Osteocyte (in vitro differentiated cells): ENCODE data around the gene CLDN14. TPM values are rescaled to one million over a fixed set of nuclear protein-coding genes. Genes with fewer than 3 reads are reported as not detected.

Experiments
- DNase-seq: peaks from one replicate; pipeline ENCODE4 v3.0.0; 2021; ENCODE audit warnings: mixed read lengths; ENCODE audit not compliant: unreplicated experiment; ENCODE audit errors: extremely low spot score
- H3K27ac Mint-ChIP-seq: one replicate; pipeline ENCODE4 v1.8.0; 2021; ENCODE audit warnings: mild to moderate bottlenecking, mixed read lengths; ENCODE audit not compliant: unreplicated experiment
- H3K27me3 Mint-ChIP-seq: one replicate; pipeline ENCODE4 v1.8.0; 2021; ENCODE audit warnings: mixed read lengths; ENCODE audit not compliant: unreplicated experiment
- H3K36me3 Mint-ChIP-seq: one replicate; pipeline ENCODE4 v1.8.0; 2021; ENCODE audit warnings: mixed read lengths; ENCODE audit not compliant: unreplicated experiment
- H3K4me1 Mint-ChIP-seq: one replicate; pipeline ENCODE4 v1.8.0; 2021; ENCODE audit warnings: mixed read lengths; ENCODE audit not compliant: unreplicated experiment
- H3K4me3 Mint-ChIP-seq: one replicate; pipeline ENCODE4 v1.8.0; 2021; ENCODE audit warnings: mild to moderate bottlenecking, moderate library complexity, mixed read lengths; ENCODE audit not compliant: unreplicated experiment
- H3K9me3 Mint-ChIP-seq: one replicate; pipeline ENCODE4 v1.8.0; 2021; ENCODE audit warnings: mixed read lengths; ENCODE audit not compliant: unreplicated experiment
- total RNA-seq: library from RNA; stranded (reverse); gene quantifications from 2 replicates; pipeline ENCODE4 v1.2.1, GENCODE V29; 2021
- TF ChIP-seq, protein P1 (sequence below): fragments of 200-600 bp; sonication (generic); IDR thresholded peaks from 2 replicates; pipeline ENCODE4 v1.5.0; 2021; ENCODE audit warnings: antibody characterized with exemption, mild to moderate bottlenecking, moderate library complexity

The CLDN14 gene
- total RNA-seq, 1 donor from 2014 or later: not detected

DNA sequence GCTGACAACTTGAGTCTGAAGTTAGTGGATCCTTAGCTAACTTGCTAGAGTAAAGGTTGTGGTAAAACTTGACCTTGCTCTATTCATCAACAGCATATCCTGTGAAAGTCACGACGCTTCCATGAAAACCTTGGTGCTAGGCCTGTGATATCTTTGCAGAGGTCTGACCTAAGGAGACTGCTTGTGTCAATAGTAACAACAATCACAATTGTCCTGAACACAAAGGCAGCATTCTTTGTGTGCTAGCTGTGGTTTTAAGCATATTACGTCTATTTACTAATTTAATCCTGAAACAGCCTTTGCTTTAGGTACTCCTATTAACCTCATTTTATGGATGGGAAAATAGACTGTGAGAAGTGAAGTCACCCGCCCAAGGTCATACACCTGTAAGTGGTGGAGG is 2.8 kb upstream of the CLDN14 start:
- Mint-ChIP-seq H3K27me3 (no peaks in the 10 kb centered on the region), H3K36me3 (no peaks in the 10 kb centered on the region), H3K4me1 (peaks cover 6% of the 10 kb centered on the region), H3K4me3 (no peak overlapping the region), H3K27ac (no peak overlapping the region), H3K9me3 (no peaks in the 10 kb centered on the region)
- TF ChIP-seq, protein P1, sequence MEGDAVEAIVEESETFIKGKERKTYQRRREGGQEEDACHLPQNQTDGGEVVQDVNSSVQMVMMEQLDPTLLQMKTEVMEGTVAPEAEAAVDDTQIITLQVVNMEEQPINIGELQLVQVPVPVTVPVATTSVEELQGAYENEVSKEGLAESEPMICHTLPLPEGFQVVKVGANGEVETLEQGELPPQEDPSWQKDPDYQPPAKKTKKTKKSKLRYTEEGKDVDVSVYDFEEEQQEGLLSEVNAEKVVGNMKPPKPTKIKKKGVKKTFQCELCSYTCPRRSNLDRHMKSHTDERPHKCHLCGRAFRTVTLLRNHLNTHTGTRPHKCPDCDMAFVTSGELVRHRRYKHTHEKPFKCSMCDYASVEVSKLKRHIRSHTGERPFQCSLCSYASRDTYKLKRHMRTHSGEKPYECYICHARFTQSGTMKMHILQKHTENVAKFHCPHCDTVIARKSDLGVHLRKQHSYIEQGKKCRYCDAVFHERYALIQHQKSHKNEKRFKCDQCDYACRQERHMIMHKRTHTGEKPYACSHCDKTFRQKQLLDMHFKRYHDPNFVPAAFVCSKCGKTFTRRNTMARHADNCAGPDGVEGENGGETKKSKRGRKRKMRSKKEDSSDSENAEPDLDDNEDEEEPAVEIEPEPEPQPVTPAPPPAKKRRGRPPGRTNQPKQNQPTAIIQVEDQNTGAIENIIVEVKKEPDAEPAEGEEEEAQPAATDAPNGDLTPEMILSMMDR: no peak
- DNase-seq: no peak

DNA sequence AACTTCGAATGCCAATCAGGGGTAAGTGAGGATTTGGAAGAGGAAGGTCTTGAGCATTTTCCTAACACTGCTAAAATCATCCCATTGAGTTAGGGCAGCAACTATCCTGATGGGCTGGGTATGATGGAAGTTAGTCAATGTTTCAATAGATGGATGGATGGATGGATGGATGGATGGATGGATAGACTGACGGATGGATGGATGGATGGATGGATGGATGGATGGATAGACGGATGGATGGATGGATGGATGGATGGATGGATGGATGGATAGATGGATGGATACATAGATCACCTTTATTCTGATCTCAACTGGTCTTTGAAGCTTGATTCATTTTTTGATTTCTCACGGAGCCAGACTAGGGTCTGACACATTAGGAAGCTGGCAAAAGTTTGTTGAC is 2.3 kb upstream of the CLDN14 start:
- H3K27me3 Mint-ChIP-seq: no peaks in the 10 kb centered on the region
- no peak for DNase-seq
- H3K4me1 Mint-ChIP-seq: peaks cover 6% of the 10 kb centered on the region
- no peaks in the 10 kb centered on the region for H3K36me3 Mint-ChIP-seq
- TF ChIP-seq, protein P1: no peak
- H3K4me3 Mint-ChIP-seq: no peak overlapping the region
- H3K27ac Mint-ChIP-seq: no peak overlapping the region
- no peaks in the 10 kb centered on the region for H3K9me3 Mint-ChIP-seq

DNA sequence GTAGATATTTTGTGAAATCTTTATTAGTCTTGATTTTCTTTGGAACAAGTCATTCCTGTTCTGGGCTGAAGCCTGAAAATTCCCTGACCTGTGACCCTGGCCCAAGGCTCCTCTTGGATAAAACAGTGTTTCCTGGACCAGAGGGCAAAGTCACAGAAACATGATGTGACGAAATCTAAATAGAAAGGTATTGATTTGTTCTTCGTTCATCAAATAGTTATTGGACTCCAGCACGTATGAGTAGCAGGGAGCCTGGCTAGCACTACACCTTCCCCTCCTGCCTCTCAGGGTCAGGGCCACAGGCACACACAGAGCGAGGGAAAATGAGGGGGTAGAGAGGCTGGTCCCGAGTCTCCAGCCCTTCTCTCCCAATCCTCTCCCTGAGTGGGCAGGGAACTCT is 1.7 kb upstream of the CLDN14 start:
- H3K4me1 Mint-ChIP-seq: peaks cover 6% of the 10 kb centered on the region
- TF ChIP-seq, protein P1: no peak
- H3K36me3 Mint-ChIP-seq: no peaks in the 10 kb centered on the region
- no peak overlapping the region for H3K27ac Mint-ChIP-seq
- H3K4me3 Mint-ChIP-seq: no peak overlapping the region
- no peak for DNase-seq
- no peaks in the 10 kb centered on the region for H3K27me3 Mint-ChIP-seq
- H3K9me3 Mint-ChIP-seq: no peaks in the 10 kb centered on the region

DNA sequence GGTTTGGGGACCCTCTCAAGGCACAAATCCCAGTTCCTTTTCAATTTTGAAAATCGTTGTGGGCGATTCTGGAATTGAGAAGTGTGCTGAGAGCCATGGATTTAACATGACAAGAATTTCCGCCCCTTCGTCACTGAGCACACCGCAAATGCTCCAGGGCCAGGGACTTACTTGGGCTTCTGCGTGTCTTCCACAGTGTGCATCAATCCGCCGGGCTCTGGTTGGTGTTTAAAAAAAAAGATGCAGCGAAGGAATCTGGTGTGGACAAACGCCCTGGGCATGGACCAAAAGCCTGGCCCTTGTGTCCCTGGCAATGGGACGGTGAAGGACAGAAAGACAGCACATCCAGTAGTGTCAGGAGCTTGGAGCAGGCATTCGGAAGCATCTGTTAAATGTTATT is 696 bp upstream of the CLDN14 start:
- no peaks in the 10 kb centered on the region for H3K9me3 Mint-ChIP-seq
- no peaks in the 10 kb centered on the region for H3K36me3 Mint-ChIP-seq
- DNase-seq: no peak
- no peak overlapping the region for H3K4me3 Mint-ChIP-seq
- no peaks in the 10 kb centered on the region for H3K27me3 Mint-ChIP-seq
- TF ChIP-seq, protein P1: no peak
- H3K27ac Mint-ChIP-seq: no peak overlapping the region
- peaks cover 6% of the 10 kb centered on the region for H3K4me1 Mint-ChIP-seq

DNA sequence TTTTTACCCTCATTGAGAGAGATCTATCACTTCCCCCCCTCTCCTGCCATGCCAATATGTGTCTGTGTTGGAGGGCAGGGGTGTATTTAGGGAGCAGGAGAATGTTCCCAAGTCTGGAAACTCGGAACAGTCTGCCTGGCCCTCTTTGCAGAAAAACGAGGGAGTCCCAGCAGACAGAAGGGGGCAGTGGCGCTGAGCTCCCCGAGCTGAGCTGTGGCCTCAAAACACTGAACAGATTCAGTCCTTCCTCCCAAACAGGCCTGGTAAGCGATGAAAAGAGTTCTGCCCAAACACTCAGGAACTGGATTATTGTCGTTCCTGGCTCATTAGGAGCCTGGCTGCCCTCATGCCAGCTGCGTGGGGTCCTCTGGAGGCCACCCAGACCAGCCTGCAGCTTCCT is 981 bp downstream of the CLDN14 start:
- Mint-ChIP-seq H3K36me3 (no peaks in the 10 kb centered on the region), H3K9me3 (no peaks in the 10 kb centered on the region), H3K27ac (no peak overlapping the region), H3K4me1 (peaks cover 6% of the 10 kb centered on the region), H3K27me3 (no peaks in the 10 kb centered on the region), H3K4me3 (no peak overlapping the region)
- no peak for DNase-seq
- TF ChIP-seq, protein P1: peak; percentile 13
